GM20000 (cell line): ENCODE measurements around the gene ARHGAP8.

Source experiments
- DNase-seq: peaks from one replicate; pipeline ENCODE4 v3.0.0; 2012; ENCODE audit warnings: low spot score
- CTCF ChIP-seq: IDR thresholded peaks from 2 replicates; pipeline ENCODE4 v1.5.1; 2012; ENCODE audit warnings: mild to moderate bottlenecking, control low read depth; ENCODE audit errors: extremely low read depth, missing control alignments

ARHGAP8 gene

GRCh38 chr22:44907765-44908737 lies 155.7 kb downstream of the ARHGAP8 start:
- TF ChIP-seq CTCF = no peak
- no peak for DNase-seq

- no peak for TF ChIP-seq CTCF
- DNase-seq = no peak
These were observed 156.9 kb downstream of the ARHGAP8 start for GRCh38 chr22:44909241-44909640.
